ENCODE measurements around the gene DUSP28. TPM values are rescaled to one million over a fixed set of nuclear protein-coding genes. Genes with fewer than 3 reads are reported as not detected.

The DUSP28 gene
- total and polyA plus RNA-seq, 2 of the 13 experiments (the other 11 are each of a cell fraction or from before 2014, with no cell fraction given), result 5.2 to 8.6 TPM

DNA sequence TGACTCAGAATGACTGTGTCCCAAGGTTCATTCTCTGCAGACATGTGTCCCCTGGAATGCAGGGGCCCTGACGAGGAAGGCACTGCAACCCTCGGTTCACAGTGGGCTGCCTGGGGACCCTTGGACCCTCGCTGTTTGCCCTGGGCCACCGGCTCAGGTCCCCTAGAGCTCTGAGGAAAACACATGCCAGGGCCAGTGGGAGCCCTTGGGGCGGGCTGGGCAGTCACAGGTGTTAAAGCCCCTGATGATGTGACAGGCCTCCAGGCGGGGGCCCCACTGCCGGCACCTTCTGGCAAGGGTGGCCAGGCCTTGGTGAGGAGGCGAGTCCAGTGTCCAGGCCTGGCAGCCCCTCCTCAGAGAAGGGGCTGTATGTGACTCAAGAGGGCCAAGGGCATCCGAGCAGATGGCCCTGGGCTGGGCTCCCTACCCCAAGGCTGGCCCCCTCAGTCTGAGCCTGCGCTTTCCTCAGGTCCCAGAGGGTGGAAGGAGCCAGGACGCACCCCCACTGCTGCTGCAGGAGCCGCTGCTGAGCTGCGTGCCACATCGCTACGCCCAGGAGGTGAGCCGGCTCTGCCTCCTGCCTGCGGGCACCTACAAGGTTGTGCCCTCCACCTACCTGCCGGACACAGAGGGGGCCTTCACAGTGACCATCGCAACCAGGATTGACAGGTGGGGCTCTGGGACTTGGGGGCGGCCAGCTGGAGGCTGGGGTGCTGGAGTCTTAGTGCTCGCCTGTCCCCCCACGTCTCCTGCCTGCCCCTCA, 37.4 kb downstream of the DUSP28 start (continued):
- no peak for TF ChIP-seq ZNF20 (CRISPR knock-in tag; IDR thresholded peaks at IDR 0.05)
- TF ChIP-seq, protein P1, sequence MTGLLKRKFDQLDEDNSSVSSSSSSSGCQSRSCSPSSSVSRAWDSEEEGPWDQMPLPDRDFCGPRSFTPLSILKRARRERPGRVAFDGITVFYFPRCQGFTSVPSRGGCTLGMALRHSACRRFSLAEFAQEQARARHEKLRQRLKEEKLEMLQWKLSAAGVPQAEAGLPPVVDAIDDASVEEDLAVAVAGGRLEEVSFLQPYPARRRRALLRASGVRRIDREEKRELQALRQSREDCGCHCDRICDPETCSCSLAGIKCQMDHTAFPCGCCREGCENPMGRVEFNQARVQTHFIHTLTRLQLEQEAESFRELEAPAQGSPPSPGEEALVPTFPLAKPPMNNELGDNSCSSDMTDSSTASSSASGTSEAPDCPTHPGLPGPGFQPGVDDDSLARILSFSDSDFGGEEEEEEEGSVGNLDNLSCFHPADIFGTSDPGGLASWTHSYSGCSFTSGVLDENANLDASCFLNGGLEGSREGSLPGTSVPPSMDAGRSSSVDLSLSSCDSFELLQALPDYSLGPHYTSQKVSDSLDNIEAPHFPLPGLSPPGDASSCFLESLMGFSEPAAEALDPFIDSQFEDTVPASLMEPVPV (CRISPR knock-in tag; IDR thresholded peaks at IDR 0.05), result peak; percentile 27; the same call in 1 of the 2 replicates
- TF ChIP-seq, protein P2, sequence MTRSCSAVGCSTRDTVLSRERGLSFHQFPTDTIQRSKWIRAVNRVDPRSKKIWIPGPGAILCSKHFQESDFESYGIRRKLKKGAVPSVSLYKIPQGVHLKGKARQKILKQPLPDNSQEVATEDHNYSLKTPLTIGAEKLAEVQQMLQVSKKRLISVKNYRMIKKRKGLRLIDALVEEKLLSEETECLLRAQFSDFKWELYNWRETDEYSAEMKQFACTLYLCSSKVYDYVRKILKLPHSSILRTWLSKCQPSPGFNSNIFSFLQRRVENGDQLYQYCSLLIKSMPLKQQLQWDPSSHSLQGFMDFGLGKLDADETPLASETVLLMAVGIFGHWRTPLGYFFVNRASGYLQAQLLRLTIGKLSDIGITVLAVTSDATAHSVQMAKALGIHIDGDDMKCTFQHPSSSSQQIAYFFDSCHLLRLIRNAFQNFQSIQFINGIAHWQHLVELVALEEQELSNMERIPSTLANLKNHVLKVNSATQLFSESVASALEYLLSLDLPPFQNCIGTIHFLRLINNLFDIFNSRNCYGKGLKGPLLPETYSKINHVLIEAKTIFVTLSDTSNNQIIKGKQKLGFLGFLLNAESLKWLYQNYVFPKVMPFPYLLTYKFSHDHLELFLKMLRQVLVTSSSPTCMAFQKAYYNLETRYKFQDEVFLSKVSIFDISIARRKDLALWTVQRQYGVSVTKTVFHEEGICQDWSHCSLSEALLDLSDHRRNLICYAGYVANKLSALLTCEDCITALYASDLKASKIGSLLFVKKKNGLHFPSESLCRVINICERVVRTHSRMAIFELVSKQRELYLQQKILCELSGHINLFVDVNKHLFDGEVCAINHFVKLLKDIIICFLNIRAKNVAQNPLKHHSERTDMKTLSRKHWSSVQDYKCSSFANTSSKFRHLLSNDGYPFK (CRISPR knock-in tag; IDR thresholded peaks at IDR 0.05; ENCODE audit: borderline replicate concordance), result peak; percentile 24; the same call in 1 of the 2 replicates
- no peak for TF ChIP-seq GPN1 (CRISPR knock-in tag; IDR thresholded peaks at IDR 0.05; ENCODE audit: borderline replicate concordance)
- no peak for TF ChIP-seq MAFF (IDR thresholded peaks at IDR 0.05; ENCODE audit: low read depth, low read length)
- no peak for TF ChIP-seq SNAI1 (CRISPR knock-in tag; IDR thresholded peaks at IDR 0.05; ENCODE audit: borderline replicate concordance)
- no peak for TF ChIP-seq JDP2 (CRISPR knock-in tag; IDR thresholded peaks at IDR 0.05; ENCODE audit: borderline replicate concordance)
- peak; percentile 35; the same call in 1 of the 3 replicates for TF ChIP-seq MXI1 (IDR thresholded peaks at IDR 0.05; ENCODE audit: borderline replicate concordance, low read depth, low read length)
- peak; percentile 24; the same call in 1 of the 2 replicates for TF ChIP-seq KDM2A (CRISPR knock-in tag; IDR thresholded peaks at IDR 0.05; ENCODE audit: borderline replicate concordance, low read depth)
- no peak for TF ChIP-seq ZNF382 (CRISPR knock-in tag; IDR thresholded peaks at IDR 0.05; ENCODE audit: borderline replicate concordance)
- no peak for TF ChIP-seq MYNN (CRISPR knock-in tag; IDR thresholded peaks at IDR 0.05; ENCODE audit: low read depth)
- TF ChIP-seq ZNF331 (CRISPR knock-in tag; IDR thresholded peaks at IDR 0.05), result peak; percentile 68; the same call in 1 of the 2 replicates
- TF ChIP-seq HNRNPUL1 (IDR thresholded peaks at IDR 0.05; ENCODE audit: low read depth, low read length), result no peak
- TF ChIP-seq, protein P3, sequence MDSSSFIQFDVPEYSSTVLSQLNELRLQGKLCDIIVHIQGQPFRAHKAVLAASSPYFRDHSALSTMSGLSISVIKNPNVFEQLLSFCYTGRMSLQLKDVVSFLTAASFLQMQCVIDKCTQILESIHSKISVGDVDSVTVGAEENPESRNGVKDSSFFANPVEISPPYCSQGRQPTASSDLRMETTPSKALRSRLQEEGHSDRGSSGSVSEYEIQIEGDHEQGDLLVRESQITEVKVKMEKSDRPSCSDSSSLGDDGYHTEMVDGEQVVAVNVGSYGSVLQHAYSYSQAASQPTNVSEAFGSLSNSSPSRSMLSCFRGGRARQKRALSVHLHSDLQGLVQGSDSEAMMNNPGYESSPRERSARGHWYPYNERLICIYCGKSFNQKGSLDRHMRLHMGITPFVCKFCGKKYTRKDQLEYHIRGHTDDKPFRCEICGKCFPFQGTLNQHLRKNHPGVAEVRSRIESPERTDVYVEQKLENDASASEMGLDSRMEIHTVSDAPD (CRISPR knock-in tag; IDR thresholded peaks at IDR 0.05), result no peak
- TF ChIP-seq RAD51 (IDR thresholded peaks at IDR 0.05; ENCODE audit: borderline replicate concordance), result no peak
- no peak for TF ChIP-seq ZNF224 (CRISPR knock-in tag; IDR thresholded peaks at IDR 0.05)
- TF ChIP-seq, protein P4, sequence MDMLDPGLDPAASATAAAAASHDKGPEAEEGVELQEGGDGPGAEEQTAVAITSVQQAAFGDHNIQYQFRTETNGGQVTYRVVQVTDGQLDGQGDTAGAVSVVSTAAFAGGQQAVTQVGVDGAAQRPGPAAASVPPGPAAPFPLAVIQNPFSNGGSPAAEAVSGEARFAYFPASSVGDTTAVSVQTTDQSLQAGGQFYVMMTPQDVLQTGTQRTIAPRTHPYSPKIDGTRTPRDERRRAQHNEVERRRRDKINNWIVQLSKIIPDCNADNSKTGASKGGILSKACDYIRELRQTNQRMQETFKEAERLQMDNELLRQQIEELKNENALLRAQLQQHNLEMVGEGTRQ (IDR thresholded peaks at IDR 0.05; ENCODE audit: low read depth, low read length), result no peak
- TF ChIP-seq, protein P4 (CRISPR knock-in tag; IDR thresholded peaks at IDR 0.05; ENCODE audit: borderline replicate concordance), result no peak
- TF ChIP-seq, protein P5, sequence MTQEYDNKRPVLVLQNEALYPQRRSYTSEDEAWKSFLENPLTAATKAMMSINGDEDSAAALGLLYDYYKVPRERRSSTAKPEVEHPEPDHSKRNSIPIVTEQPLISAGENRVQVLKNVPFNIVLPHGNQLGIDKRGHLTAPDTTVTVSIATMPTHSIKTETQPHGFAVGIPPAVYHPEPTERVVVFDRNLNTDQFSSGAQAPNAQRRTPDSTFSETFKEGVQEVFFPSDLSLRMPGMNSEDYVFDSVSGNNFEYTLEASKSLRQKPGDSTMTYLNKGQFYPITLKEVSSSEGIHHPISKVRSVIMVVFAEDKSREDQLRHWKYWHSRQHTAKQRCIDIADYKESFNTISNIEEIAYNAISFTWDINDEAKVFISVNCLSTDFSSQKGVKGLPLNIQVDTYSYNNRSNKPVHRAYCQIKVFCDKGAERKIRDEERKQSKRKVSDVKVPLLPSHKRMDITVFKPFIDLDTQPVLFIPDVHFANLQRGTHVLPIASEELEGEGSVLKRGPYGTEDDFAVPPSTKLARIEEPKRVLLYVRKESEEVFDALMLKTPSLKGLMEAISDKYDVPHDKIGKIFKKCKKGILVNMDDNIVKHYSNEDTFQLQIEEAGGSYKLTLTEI (CRISPR knock-in tag; conservative IDR thresholded peaks at IDR 0.05), result no peak
